Endothelial cell of umbilical vein (primary cell): ENCODE measurements around the gene TSACC. TPM values are rescaled to one million over a fixed set of nuclear protein-coding genes. Genes with fewer than 3 reads are reported as not detected.

ENCODE experiments used
- BruUV-seq: library from RNA; stranded (reverse); fragments of 400-500 nt; replicated peaks from 2 replicates; lab custom pipeline; 2021; lab: Mats Ljungman, UMichigan
- CTCF ChIA-PET: fragments of 300-600, 350-600 bp; sonication (Branson Sonifier 250); formaldehyde crosslinking; loops from one replicate; lab custom pipeline; 2021; ENCODE audit warnings: antibody characterized with exemption, inconsistent platforms; lab: Charles Lee
- POLR2A ChIA-PET: fragments of 300-600, 350-600 bp; sonication (Branson Sonifier 250); formaldehyde crosslinking; loops from one replicate; lab custom pipeline; 2021; ENCODE audit warnings: antibody characterized with exemption, inconsistent platforms; lab: Charles Lee
- DNase-seq: peaks from one replicate; pipeline ENCODE4 v3.0.0-alpha.2; 2011; ENCODE audit warnings: low read depth, low spot score
- FAIRE-seq: peaks from 2 replicates; lab custom pipeline; 2011; peaks lifted over from hg19 to GRCh38; lab: Jason Lieb, UNC
- H2AFZ ChIP-seq: 2 replicates; pipeline ENCODE4 v1.6.0; 2012; ENCODE audit warnings: low read depth, low read length, control low read depth, inconsistent platforms
- H3K27ac ChIP-seq: 2 replicates; pipeline ENCODE4 v1.5.1; 2011; ENCODE audit warnings: low read depth, mild to moderate bottlenecking, control low read depth, low read length, moderate library complexity; ENCODE audit not compliant: insufficient read depth
- H3K27me3 ChIP-seq, 2 experiments: 2 replicates each; pipeline versions ENCODE4 v1.6.0 to v1.6.1; 2011; ENCODE audit warnings: low read length in 2 of 2, mixed read lengths in 1 of 2; ENCODE audit not compliant: control insufficient read depth in 2 of 2, insufficient read depth in 2 of 2
- H3K36me3 ChIP-seq, 2 experiments: 2 replicates in 1 of 2; 3 replicates in 1 of 2; pipeline ENCODE4 v1.5.1; 2011; ENCODE audit warnings: low read length in 2 of 2, mild to moderate bottlenecking in 1 of 2, moderate library complexity in 1 of 2; ENCODE audit not compliant: control insufficient read depth in 2 of 2, insufficient read depth in 2 of 2; ENCODE audit errors: extremely low read depth in 1 of 2
- H3K4me1 ChIP-seq: 3 replicates; pipeline ENCODE4 v1.5.1; 2011; ENCODE audit warnings: mild to moderate bottlenecking, low read length; ENCODE audit not compliant: control insufficient read depth, insufficient read depth; ENCODE audit errors: extremely low read depth
- H3K4me2 ChIP-seq: 2 replicates; pipeline ENCODE4 v1.6.1; 2011; ENCODE audit warnings: low read length, control low read depth, mixed read lengths; ENCODE audit not compliant: insufficient read depth
- H3K4me3 ChIP-seq, 3 experiments: fragments of 200-600 bp in 1 of 3; sonication (generic), shearing (Covaris generic) in 1 of 3; replicated peaks in 1 of 3; 2 replicates each; pipeline ENCODE4 v1.5.1; 2011 to 2016; ENCODE audit warnings: control low read depth in 3 of 3, low read length in 3 of 3, mild to moderate bottlenecking in 2 of 3, inconsistent platforms in 1 of 3, low read depth in 1 of 3, moderate library complexity in 1 of 3; ENCODE audit not compliant: insufficient read depth in 1 of 3
- H3K79me2 ChIP-seq: 2 replicates; pipeline ENCODE4 v1.6.0; 2012; ENCODE audit warnings: low read length, inconsistent platforms; ENCODE audit not compliant: control insufficient read depth, insufficient read depth
- H3K9ac ChIP-seq: replicated peaks from 2 replicates; pipeline ENCODE3; 2011; ENCODE audit warnings: low read length, control low read depth; ENCODE audit not compliant: insufficient read depth; ENCODE audit errors: extremely low read depth
- H3K9me1 ChIP-seq: replicated peaks from 3 replicates; pipeline ENCODE4 v1.6.0; 2011; ENCODE audit warnings: mild to moderate bottlenecking, low read length; ENCODE audit not compliant: control insufficient read depth, insufficient read depth; ENCODE audit errors: extremely low read depth
- H3K9me3 ChIP-seq: replicated peaks from 2 replicates; pipeline ENCODE4 v1.5.1; 2012; ENCODE audit warnings: low read length, inconsistent platforms; ENCODE audit not compliant: control insufficient read depth, insufficient read depth
- H4K20me1 ChIP-seq: replicated peaks from 2 replicates; pipeline ENCODE3; 2011; ENCODE audit warnings: mild to moderate bottlenecking, low read length; ENCODE audit not compliant: control insufficient read depth, insufficient read depth; ENCODE audit errors: extremely low read depth
- EZH2 ChIP-seq: IDR thresholded peaks from 2 replicates; pipeline ENCODE4 v1.6.1; 2012; ENCODE audit warnings: borderline replicate concordance, low read depth, mild to moderate bottlenecking, moderate library complexity, low read length, inconsistent platforms; ENCODE audit not compliant: severe bottlenecking
- JUN ChIP-seq: IDR thresholded peaks from 2 replicates; pipeline ENCODE4 v1.6.1; 2011; ENCODE audit warnings: borderline replicate concordance, low read depth; ENCODE audit not compliant: insufficient read length, insufficient read depth
- MYC ChIP-seq: IDR thresholded peaks from one replicate; pipeline ENCODE4 v1.6.1; 2011; ENCODE audit warnings: mild to moderate bottlenecking, low read depth, low read length
- POLR2A ChIP-seq: IDR thresholded peaks from 2 replicates; pipeline ENCODE4 v1.6.1; 2012; ENCODE audit warnings: low read depth, mild to moderate bottlenecking, control low read depth, low read length
- POLR2AphosphoS5 ChIP-seq: IDR thresholded peaks from 2 replicates; pipeline ENCODE4 v1.6.1; 2012; ENCODE audit warnings: low read depth, mild to moderate bottlenecking, control low read depth, low read length, moderate library complexity; ENCODE audit not compliant: insufficient read depth
- dilution Hi-C: fragments of 300-500 bp; cut with MboI; formaldehyde crosslinking; loops from one replicate; pipeline ENCODE4 v1.15.0; 2019; ENCODE audit warnings: low sequenced_read_pairs; ENCODE audit not compliant: extremely low pct_ligation_motif_present
- intact Hi-C: fragments of 100-400 bp; cut with micrococcal nuclease; formaldehyde crosslinking; loops from one replicate; pipeline ENCODE4 v1.10.0; 2022
- polyA plus RNA-seq, 4 experiments: library from polyadenylated mRNA; depleted of rRNA in 3 of 4; stranded (reverse) in 3 of 4; unstranded in 1 of 4; fragments of >200 nt; gene quantifications; 2 replicates each; pipeline versions ENCODE4 v1.2.1 to v1.2.3, GENCODE V29; 2011 to 2012; ENCODE audit warnings: missing spikeins in 1 of 4
- total RNA-seq: library from RNA; stranded (reverse); gene quantifications from 2 replicates; pipeline ENCODE4 v1.2.3, GENCODE V29; 2021

TSACC gene
- total and polyA plus RNA-seq, 2 donors (not counting 3 experiments of a cell fraction or from before 2014, with no cell fraction given): 0.69 to 0.94 TPM

DNA sequence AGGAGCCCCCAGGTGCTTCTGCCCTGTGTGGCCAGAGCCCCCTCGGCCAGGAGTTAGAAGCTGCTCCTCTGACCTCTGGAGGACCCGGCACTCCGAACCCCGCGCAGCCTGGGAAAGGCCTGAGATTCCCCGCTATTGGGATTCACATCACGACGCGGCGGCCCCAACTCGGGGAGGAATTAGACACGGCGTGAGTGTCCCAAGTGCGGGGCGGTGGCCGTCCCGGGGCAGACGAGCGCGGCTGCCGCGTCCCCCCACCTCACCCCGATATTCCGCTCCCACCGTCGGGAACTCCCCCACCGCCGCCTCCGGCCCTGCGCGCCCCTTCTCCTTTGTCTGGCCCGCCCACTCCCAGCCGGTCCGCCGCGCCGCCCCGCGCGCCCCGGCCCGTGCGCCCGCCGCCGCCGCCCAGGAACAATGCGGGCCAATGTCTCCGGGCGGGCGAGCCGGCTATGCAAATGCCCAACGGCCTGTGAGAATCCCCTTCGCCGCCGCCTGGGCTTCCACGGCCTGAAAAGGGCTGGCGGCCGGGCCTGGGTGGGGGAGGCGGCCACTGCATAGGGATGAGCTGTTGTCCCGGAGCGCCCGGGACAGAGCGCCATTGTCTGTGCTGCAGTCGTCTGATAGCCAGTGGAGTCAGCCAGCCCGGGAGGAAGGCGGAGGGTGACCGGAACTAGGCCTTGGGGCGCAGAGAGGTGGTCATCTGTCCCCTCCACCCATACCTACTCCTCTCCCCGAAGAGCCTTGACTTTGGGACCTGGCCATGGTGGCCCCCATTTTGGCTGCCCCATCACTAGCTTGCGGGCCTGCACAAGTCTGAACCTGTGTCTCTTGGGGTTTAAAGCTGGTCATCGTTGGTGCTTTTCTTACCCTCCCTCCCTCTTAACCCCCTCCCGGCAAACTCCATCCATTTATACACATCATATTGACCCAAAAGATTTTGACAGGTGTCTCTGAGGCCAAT is 50.1 kb downstream of the TSACC start:
- no peak for FAIRE-seq
- no peak for TF ChIP-seq POLR2AphosphoS5
- no peak for TF ChIP-seq MYC
- no peak for TF ChIP-seq POLR2A
- peak; percentile 69 for TF ChIP-seq EZH2
- dilution Hi-C loops: no loop called here

DNA sequence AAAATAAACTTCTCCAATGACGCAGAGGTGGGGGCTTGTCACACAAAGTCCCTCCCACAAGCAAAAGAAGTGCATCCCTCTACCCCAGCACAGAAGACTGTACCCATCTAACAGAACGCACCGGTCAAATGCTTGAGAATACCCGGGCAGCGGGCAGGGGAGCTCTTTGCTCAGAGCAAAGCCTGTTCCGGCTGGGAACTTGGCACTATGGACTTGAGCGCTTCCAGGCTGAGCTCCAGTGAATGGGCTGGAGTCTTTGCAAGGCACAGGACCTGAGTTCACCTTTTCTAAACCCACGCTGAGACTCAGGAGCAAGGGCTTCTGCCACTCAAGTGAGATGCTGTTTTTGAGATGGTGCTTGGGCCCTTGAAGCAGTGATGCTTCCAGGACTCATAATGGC is 51.0 kb downstream of the TSACC start:
- ChIA-PET CTCF (interaction anchor here (1.0 to 3.2 kb wide), 5 partner anchors 9 to 219 kb away, joined by 3 to 39 read pairs (median 5); no protein-coding TSS in a partner anchor), POLR2A (no interaction called here)
- no peak for FAIRE-seq
- H3K79me2 ChIP-seq: no peaks in the 10 kb centered on the region
- dilution Hi-C loops (no loop called here), intact Hi-C loops (no loop called here)
- no peak overlapping the region for H3K4me2 ChIP-seq
- peaks cover 3% of the 10 kb centered on the region for H3K4me1 ChIP-seq
- BruUV-seq: no TSS peak
- H4K20me1 ChIP-seq: no peaks in the 10 kb centered on the region
- H3K9ac ChIP-seq: no peak overlapping the region
- no peaks in the 10 kb centered on the region for H3K9me3 ChIP-seq
- H3K36me3 ChIP-seq: no peaks in the 10 kb centered on the region
- H3K4me3 ChIP-seq: no peak overlapping the region
- DNase-seq: no peak
- peaks cover 26 to 36% of the 10 kb centered on the region in 2 experiments for H3K27me3 ChIP-seq
- TF ChIP-seq JUN: no peak
- TF ChIP-seq POLR2A: no peak
- H3K9me1 ChIP-seq: no peaks in the 10 kb centered on the region
- H2AFZ ChIP-seq: no peak overlapping the region
- H3K27ac ChIP-seq: no peak overlapping the region

More for the DNA sequence above, 50.1 kb downstream of the TSACC start:
- no peak for DNase-seq
- Histone ChIP-seq H3K9me1 (no peaks in the 10 kb centered on the region), H3K9ac (no peak overlapping the region), H3K27ac (no peak overlapping the region), H3K4me1 (peaks cover 3% of the 10 kb centered on the region), H3K9me3 (no peaks in the 10 kb centered on the region), H3K4me2 (no peak overlapping the region), H3K79me2 (no peaks in the 10 kb centered on the region), H2AFZ (no peak overlapping the region), H3K27me3 (peaks cover 26 to 36% of the 10 kb centered on the region in 2 experiments), H3K36me3 (no peaks in the 10 kb centered on the region), H3K4me3 (no peak overlapping the region), H4K20me1 (no peaks in the 10 kb centered on the region)
- POLR2A ChIA-PET: no interaction called here
- CTCF ChIA-PET: interaction anchor here (1.0 to 3.2 kb wide), 4 partner anchors 54 to 220 kb away, joined by 3 to 39 read pairs (median 7); no protein-coding TSS in a partner anchor
- intact Hi-C loops: no loop called here
- no TSS peak for BruUV-seq
